Non-pigmented ciliary epithelial cell (primary cell): ENCODE measurements around the gene EDDM3A.
"Not testable (repeated sequence)": the region's sequence is repeated elsewhere in the genome, so short reads cannot be mapped to it uniquely, and the experiment has no call there.

Source experiments
- DNase-seq: peaks from one replicate; pipeline ENCODE4 v3.0.0-alpha.2; 2010; ENCODE audit warnings: low read depth

The EDDM3A gene

DNA sequence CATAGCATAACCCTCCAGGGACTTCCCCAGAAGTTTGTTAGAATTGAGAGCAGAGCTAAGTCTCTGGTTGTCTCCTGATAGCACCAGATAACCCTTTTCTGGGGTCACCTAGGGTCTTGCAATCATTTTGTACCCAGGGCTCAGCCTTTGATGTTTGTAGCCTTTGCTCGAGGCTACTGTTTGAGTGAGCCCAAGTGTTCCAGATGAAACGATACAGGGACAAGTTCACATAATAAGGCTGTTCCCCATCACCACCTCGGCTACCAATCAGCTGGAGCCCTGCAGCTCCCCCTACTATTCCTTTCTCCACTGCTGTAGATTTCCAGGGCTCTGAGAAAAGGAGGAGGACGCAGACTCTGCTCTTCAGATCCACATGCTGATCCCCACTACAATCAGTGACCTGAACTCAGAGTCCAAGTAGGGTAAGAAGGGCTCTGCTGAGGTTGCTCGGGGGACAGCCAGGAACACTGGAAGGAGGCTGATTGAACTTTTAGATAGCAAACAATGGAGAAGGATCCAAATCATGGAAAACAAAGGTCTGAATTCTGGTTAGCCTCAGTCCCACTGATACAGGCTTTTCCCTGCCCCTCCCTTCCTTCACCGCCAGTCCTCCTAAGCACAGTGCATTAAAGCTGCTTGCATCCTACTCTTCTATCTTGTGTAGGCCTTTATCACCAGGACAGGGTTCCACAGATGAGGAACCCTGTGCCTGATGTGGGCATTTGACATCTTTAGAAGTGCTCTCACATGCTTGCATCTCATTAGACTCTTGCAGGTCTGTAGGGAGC lies at the start of gene EDDM3A:
Gene EDDM3A (plus strand): TSS at position 317 of the 788 bp plus-strand sequence. CDS start 1,694 bp downstream, outside the sequence.
- no peak for DNase-seq

DNA sequence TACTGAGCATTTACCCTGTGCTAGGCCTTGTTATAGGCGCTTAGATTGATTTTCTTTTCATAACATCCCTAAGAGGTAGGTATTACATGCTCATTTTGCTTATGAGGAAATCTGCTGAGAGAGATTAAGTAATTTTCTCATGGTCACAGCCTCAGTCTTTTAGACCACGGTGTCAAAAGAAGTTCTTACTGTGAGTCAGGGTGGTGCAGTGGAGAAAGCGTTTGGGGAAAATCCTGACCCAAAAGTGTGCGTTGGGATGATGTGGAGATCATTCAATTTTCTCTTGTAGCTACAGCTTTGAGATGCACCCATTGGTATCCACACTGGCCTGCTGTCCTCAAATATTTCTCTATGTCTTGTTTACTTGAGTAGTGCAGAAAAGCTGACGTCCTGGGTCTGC lies 48.9 kb upstream of the EDDM3A start:
- no peak for DNase-seq

GRCh38 chr14:20697273-20698017 lies 48.2 kb upstream of the EDDM3A start:
- DNase-seq: no peak

DNA sequence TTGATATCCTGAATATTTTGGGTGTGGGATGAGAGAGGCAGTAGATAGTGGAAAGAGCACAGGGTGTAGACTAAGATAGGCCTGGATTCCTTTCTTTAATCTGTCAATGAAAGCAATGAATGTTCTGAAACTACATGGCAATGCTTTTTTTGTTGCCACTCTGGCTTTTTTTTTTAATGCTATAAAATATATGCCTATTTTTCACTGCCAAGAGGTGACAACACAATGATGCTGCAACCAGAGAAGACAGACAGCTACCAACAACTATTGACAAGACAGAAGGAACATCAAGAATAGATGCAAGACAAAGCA lies 47.7 kb upstream of the EDDM3A start:
- DNase-seq: no peak

DNA sequence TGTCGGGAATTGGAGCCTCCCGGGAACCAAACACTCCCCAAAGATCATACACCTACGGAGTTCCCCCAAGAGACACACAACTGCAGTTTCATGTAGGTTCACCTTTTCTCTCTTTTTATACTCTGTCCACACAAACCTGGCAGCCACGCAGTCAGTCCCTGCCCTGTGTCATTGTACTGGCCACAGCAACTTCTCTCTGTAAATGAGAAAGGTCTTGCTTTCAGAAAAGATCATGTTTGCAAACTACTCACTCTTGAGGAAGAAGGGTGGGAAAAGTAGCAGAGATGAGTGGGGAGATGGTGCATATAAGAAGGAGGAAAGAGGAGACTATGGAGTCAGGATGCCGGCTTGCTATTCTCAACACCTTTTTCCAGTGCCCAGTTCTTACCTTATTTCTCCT lies 46.8 kb upstream of the EDDM3A start:
- DNase-seq: no peak

DNA sequence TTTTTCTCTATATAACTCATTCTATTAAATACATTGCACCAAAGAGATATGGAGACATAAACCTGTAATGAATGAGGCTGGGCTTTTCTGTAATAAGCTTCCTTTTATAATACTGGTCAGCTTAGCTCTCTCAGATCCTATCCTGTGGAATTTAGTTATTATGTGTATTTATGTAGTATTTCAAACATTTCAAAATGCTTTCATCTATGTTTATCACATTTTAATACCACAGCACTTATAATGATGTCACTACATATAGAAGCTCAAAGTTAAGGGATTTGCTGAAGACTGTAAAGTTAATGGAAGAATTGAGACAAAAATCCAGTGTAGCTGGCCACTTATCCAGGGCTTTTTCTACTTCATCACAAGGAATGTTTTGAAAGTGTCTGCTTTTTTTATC lies 45.8 kb upstream of the EDDM3A start:
- no peak for DNase-seq

GRCh38 chr14:20700965-20701364 lies 44.7 kb upstream of the EDDM3A start:
- not testable (repeated sequence) for DNase-seq

DNA sequence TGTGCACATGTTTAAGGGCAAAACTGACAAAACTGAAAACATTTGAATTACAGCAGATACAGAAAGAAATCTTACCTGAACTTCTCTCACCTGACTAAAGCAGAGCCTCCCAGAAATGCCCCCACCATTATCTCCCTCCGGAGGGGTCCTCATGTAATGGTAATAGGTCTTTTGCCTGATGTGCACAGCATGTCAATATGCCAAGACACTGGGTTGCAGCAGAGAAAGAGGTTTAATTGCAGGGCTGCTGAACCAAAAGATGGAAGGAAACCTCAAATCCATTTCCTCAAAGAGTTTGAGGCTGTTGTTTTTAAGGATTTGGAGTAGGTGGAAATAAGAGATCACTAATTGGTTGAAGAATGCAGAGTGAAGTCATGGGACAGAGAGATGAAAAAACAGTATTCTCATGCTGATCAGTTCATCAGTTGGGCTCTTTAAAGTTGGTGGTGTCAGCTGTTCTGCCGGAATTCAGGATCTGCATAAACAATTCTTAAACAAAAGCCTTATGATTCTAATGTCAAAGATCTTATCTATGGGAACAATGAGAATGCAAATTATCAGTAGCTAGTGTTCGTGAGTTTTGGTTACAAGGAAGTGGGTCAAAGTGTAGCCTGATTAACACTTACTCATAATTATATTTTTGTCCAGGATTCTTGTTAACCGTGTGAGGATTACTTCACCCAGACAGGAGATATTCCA lies 38.9 kb upstream of the EDDM3A start:
- no peak for DNase-seq

- no peak for DNase-seq
These were observed 38.1 kb upstream of the EDDM3A start for GRCh38 chr14:20707622-20708021.

GRCh38 chr14:20711261-20711660 lies 34.4 kb upstream of the EDDM3A start:
- DNase-seq: no peak

DNA sequence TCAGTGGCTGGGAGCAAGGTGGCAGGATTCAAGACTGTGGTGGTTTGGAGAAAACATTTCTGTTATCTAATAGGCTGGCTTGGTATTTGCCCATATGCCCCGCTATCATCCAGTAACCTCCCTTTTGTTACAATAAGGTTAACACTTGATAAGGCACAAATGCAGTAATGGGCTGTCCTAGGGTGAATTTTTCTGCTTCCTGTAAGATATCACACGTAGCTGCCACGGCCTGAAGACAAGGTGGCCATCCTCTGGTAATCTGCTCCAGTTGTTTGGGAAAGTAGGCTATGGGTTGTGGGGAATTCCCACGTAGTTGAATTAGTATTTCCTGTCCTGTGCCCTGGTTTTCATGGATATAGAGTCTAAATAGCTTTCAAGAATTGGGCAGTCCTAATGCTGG lies 34.0 kb upstream of the EDDM3A start:
- DNase-seq: no peak

DNA sequence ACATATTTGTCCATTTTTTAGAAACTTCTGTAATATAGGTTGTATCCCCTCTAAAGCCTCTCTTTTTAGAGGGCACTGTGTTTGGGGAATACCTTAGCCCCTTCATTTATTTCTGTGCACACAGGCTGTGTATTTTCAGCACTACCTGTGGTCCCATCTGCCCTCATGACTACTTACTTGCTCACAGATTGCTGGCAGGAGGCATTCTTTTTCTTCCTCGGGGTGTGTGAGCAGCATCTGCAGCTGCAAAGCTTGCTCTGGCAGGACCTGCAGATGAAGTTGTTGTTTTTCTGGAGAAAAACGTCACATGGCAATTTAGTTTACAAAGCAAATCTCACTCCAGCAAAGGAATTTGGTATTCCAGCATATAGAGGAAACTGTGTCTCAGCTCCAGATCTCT lies 32.8 kb upstream of the EDDM3A start:
- no peak for DNase-seq

DNA sequence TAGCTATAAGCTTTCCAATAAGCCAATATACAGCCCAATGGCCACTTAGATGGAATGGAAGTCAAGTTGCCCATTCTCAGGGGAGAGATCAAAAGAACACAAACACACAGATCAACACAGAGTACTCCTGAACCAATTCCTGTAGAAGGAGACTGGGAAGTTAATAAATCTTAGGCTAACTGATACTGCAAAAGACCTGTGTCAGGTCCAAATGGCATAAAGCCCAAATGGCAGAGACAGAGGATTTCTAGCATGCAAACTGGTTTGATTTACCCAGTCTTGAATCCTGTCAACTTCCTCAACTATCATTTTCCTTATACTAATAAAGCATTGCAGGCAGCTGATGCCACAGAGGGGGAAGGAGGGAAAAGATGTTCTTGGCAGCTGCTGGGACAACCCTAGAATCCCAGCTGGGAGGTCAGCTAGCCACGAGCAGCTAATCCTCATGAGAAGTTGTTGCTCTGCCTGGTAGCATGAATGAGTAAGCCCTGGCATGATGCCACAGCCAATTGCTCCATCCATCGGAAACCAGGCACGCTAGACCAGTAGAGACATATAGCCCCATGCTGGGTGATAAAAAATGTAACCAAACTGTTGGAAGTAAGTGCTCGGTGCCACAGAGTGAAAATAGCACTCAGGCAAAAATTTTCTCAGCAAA lies 31.0 kb upstream of the EDDM3A start:
- DNase-seq: no peak

- DNase-seq: no peak
These were observed 25.9 kb upstream of the EDDM3A start for GRCh38 chr14:20719777-20720176.

- no peak for DNase-seq
These were observed 24.9 kb upstream of the EDDM3A start for GRCh38 chr14:20720741-20721140.

- no peak for DNase-seq
These were observed 23.7 kb upstream of the EDDM3A start for GRCh38 chr14:20722016-20722415.

- DNase-seq: no peak
These were observed 22.2 kb upstream of the EDDM3A start for GRCh38 chr14:20723488-20723887.

GRCh38 chr14:20726121-20726520 lies 19.6 kb upstream of the EDDM3A start:
- not testable (repeated sequence) for DNase-seq

- DNase-seq: no peak
These were observed 19.2 kb upstream of the EDDM3A start for GRCh38 chr14:20726531-20726930.

- no peak for DNase-seq
These were observed 14.8 kb upstream of the EDDM3A start for GRCh38 chr14:20730891-20731290.

GRCh38 chr14:20732477-20732876 lies 13.2 kb upstream of the EDDM3A start:
- DNase-seq: no peak

DNA sequence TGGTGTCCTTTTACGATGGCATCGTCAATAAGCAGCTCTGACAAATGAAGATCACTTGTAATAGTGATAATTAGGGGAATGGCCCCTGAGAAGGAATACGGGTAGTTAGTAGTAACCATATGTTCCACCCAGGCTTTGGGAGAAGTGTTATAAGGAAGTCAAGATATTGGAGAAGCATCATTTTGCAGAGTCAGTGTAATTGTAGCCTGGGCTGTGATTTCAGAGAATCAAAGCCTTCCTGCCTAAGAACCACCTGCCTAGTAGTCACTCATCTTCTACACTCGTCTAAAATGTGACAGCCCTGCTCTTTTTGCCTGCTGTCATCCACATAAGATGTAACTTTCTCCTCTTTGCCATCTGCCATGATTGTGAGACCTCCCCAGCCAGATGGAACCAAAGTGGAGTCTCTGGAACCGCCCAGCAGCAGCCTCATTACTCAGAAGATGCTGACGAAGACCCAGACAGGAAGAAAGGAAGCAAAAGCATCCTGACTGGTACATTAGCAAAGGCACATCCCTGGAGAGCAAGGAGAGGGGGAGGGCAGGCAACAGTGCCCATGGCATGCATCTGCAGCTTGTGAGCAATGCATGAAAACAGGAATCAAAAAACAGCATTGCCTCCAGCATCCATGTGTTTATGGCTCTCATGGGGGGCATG lies 12.6 kb upstream of the EDDM3A start:
- no peak for DNase-seq
